HG03175 (cell line): ENCODE results near the gene PFDN2.
"Not testable (repeated sequence)": the region's sequence is repeated elsewhere in the genome, so short reads cannot be mapped to it uniquely, and the experiment has no call there.

Experiments
- ATAC-seq: cut with Tn5 transposase; IDR thresholded peaks from one replicate; pipeline ENCODE4 v1.9.1; 2021; ENCODE audit warnings: mild to moderate bottlenecking, moderate library complexity; ENCODE audit not compliant: unreplicated experiment

Gene PFDN2

DNA sequence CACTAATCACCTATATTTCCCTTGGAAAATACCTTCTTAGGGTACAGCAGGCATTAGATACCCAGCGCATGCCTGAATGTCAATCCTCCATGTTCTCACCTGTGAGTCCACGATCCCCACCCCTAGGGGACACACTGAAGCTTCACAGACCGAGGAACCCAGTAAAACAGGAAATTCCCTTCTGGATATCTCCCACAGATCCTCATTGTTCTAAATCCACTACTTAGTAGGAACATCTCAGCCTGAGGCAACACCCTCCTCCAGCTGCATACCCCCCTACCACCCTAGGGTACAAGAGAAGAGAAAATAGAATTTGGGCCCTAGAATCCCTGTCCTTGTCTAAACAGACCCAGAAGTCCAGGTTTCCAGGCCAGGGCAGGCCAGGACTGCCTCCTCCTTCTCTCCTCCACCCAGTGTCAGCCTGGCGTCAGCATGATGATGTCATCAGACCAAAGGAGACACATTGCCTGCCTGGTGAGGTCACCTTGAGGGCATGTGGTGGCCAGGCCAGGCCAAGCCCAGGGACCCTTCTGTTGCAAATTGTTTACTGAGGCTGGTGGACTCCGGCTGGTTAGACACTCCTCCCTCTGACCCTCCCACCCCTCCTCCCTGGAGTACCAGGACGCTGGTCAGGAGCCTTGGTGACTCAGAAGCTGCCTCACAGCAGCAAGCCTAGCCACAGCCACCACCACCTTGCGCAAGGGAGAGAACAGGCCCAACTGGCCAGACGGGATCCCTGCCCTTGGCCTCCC, 34.7 kb downstream of the PFDN2 start:
- ATAC-seq = no peak

DNA sequence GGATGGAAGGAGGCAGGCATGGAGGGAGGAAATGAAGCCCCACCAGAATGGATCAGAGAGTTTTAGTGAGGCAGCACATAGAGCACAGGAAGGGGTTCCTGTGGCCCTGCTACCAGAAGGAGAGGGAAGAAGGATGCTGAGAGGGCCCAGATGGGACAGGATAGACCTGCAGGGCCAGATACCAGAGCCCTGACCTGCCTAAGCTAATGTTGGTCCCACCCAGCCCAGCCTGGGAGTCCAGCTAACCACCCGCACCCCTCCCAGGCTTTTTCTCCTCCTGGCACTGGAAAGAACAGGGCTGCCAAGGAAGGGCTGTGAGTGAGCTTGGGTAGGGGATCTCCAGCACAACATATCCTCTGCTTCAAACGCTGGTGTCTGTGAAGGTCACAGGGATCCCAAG, 35.4 kb downstream of the PFDN2 start:
- ATAC-seq = no peak

DNA sequence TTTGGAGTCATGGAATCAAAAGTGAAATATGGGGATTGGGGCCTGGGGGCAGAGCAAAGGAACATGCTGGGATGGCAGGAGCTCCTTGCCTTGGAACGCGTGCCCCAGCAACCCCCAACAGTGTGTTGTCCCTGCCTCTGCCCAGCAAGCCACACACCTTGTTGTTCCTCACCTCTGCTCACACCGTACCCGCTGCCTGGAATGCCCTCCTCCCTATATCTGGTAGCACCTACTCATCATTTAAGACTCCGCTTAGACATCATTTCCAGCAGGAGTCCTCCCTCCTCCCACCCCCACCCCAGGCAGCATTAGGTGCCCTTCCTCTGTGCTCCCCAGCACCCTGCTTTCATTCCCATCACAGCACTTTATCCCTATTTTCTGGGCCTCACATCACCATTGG, 36.3 kb downstream of the PFDN2 start:
- no peak for ATAC-seq

- no peak for ATAC-seq
Measured at GRCh38 chr1:161080441-161081405, 37.1 kb downstream of the PFDN2 start.

DNA sequence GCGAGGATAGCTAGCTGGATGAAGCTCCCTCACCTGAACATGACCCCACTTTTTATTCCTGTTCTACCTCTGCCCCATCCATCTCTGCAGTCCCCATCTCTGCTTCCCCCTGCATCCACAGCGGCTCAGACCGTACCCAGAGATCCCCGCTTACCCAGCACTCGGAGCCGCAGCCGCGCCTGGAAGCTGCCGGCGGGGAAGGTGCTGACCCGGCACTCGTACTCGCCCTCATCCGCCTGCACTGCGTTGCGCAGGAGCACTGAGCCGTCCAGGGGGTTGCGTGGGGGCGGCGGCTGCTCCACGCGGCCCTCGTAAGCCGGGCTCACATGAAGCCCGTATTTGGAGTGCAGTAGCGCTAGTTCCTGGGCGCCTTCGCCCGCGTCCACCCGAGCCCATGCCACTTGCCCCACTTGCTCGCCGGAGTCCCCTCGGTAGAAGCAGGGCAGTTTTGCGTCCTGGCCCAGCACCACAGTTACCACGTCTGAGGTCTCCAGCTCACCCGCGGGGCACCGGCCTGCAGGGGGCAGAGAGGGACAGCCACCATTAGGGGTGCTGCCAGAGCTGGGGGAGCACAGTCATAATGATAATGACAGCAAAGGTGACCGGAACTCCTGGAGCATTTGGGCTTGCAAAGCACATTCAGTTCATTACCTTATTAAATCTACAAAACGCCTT, 38.3 kb downstream of the PFDN2 start:
- no peak for ATAC-seq

DNA sequence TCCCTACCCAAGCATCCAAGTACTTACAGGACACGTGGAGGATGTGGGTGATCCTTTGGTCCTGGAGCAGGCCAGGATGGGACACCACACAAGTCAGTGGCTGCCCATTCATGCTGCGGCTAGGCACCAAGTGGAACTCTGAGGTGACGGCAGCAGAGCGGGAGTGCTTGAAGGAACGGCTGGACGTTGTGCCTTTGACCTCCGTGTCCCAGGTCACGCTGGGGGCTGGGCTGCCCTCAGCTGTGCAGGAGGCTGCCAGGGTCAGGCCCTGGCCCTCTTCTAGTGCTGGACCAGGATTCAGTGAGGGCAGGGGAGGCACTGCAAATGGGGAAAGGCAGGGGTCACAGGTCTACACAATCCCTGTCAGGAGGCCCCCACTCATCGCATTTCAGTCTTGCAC, 40.4 kb downstream of the PFDN2 start:
- ATAC-seq = no peak

- ATAC-seq = no peak
Measured at GRCh38 chr1:161076410-161076809, 41.4 kb downstream of the PFDN2 start.

GRCh38 chr1:161074676-161075368, 43.0 kb downstream of the PFDN2 start:
- ATAC-seq = no peak

DNA sequence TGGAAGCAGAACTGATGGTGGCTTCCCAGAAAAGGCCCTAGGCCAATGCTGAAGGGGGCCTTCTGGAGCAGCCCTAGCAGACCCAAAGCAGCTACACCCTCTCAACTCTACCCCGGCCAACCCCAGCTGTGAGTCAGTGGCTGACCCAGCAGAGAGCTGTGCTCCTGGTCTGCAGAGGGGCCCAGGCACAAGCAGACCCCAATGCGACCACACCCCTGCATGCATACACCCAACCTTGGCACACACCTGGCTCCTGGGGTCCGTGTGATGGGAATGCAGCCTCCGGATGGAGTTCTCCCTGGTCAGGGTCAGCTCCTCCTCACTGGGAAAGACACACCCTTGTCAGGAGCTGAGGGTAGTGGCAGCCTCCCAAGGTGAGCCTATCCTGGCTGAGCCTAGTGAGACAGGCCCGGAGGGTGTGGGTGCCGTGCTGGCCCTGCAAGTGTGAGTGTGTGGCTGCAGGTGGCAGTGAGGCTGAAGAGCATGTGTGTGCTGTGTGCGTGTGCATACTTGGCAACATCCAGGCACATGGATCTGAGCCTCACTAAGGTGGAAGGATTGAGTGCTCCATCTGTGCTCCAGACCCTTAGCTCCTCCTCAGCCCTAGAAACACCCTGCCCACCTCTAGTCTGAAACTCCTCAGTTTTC, 44.2 kb downstream of the PFDN2 start:
- no peak for ATAC-seq

DNA sequence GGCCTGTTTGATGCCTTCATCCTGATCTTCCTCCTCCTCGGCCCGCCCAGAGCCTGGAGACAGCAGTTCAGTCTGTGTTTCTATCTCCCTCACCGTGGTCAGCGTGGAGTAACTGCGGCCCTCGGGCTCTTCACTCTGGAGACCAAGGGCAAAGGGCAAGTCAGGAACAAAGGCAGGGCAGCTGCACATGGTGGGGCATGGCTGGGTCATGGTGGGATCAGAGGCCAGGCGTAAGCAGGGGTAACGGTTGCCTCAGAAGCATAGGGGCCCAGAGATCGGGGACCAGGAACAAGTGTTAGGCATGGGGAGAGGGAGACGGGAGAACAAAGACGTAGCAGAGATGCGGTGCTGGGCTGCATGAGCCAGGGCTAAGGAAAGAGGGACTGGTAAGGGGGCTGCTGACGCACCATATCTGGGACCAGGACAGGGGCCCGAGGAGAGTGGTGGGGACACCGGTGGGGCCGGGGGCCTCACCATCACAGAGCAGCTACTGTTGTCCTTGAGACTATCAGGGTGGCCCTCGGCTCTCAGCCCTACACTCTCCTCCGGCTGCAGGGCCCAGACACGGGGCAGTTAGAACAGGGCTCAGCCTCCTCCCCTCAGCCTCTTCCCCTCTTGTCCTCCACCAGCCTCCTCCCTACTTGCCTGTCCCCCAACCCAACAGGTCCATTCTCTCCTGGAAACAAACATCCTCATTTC, 44.9 kb downstream of the PFDN2 start:
- no peak for ATAC-seq

DNA sequence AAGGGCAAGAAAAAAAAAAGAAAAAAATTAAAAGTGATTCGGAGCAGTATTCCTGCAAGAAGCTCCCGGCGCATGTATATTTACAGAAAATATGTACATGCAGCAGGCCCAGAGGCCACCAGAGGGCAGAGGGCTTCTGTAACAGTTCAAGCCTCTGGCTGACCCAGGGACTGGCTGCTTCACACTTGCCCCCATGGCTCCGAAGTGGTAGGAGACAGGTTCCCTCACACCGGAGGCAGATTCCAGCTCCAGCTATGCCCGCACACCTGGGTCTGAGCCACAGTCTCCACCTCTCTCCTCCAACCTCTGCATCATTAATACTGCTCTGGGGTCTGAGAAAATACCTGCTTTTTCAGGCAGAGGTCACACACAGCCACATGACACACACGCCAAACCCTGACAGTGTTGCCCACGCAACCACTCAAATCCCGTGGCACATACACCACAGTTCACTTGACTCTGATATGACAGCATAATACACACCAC, 45.9 kb downstream of the PFDN2 start:
- no peak for ATAC-seq

- ATAC-seq = no peak
Measured at GRCh38 chr1:161070761-161071160, 47.1 kb downstream of the PFDN2 start.

DNA sequence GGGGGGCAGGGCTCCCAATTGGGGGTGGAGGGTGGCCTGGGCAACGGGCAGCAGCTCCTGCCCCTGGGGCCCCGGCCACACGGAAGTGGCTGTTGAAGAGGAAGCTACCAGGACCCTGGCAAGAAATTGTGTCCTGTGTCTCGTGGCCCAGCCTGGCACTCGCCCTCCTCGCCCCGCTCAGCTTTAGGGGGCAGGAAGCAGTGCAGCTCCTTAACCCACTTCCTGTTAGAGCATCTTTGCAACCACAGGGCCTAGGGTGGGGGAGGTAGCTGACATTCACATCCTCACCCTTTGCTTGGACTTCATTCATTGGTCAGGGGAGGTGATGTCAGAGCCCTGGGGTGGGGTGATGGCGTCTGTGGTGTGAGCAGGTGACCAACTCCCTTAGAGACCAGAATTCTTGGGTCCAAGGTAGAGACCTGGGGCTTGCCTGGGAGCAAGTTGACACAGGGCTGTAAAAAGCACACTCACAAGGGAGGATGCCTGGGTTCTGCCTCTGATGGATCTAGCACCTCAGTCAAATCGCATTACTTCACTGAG, 48.0 kb downstream of the PFDN2 start, which contains the start of gene ARHGAP30:
Gene ARHGAP30, minus strand, starts transcription at position 161 of the 540 bp plus-strand sequence. CDS start 267 bp downstream, outside the sequence.
- peak; percentile 90 for ATAC-seq

DNA sequence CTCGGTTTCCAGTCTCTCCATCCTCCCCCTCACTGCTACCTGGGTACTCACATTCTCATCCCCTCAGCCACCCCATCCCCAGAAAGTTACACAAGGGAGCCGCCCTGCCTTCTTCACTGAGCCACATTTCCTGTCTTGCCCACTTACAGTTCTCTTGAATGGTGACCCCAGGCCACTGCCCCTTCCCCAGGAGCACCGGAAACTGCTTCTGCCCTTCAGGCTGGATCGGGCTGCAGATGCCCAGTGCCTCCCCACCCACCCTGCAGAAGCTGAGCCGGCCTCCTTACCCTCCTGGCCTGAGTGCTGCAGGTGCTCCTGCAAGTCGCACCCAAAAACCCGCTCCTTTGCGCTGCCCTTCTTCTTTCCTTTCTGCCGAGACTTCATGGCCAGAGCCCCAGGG, 48.6 kb downstream of the PFDN2 start:
- peak; percentile 3 for ATAC-seq

- ATAC-seq = peak; percentile 52
Measured at GRCh38 chr1:161068306-161069234, 49.3 kb downstream of the PFDN2 start.

DNA sequence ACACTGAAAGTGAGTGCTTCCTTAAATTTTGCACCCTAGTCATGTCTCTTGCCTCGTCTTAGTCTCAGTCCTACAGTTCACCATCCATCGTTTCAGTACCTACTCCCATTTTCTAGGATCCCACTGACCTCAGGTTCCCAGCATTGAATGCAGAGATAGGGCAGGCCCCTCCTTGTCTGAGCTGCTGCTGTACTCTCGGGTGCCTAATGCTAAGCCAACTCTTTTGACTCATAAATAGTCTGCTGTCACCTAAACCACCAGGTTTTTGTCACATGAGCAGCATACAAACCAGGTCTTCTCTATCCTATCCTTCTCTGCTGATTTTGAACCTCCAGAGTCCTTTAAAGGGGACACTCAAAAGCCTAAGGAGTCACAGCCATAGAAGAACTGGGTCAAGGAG, 51.1 kb downstream of the PFDN2 start:
- ATAC-seq = no peak

GRCh38 chr1:161065681-161066080, 52.2 kb downstream of the PFDN2 start:
- ATAC-seq = not testable (repeated sequence)

DNA sequence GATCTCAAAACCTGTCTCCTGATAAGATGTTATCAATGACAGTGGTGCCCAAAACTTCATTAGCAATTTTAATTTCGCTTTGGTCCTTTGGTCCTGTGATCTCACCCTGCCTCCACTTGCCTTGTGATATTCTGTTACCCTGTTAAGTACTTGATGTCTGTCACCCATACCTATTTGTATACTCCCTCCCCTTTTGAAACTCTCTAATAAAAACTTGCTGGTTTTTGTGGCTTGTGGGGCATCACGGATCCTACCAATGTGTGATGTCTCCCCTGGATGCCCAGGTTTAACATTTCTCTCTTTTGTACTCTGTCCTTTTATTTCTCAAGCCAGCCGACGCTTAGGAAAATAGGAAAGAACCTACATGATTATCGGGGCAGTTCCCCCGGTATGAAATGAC, 53.9 kb downstream of the PFDN2 start:
- not testable (repeated sequence) for ATAC-seq
